GM23338 (cell line): ENCODE measurements around the gene CAPN15. TPM values are rescaled to one million over a fixed set of nuclear protein-coding genes. Genes with fewer than 3 reads are reported as not detected.

Source experiments
- ATAC-seq: fragments of 200-7000 bp; cut with Tn5 transposase; 3 replicates; pipeline ENCODE4 v1.9.1; 2020
- DNase-seq: peaks from one replicate; pipeline ENCODE4 v3.0.0-alpha.2; 2015; ENCODE audit warnings: low spot score
- H2AFZ ChIP-seq: fragments of 200-600 bp; sonication (generic); 2 replicates; pipeline ENCODE4 v1.8.0; 2016; ENCODE audit warnings: antibody characterized with exemption, mild to moderate bottlenecking, moderate library complexity
- H3F3A ChIP-seq: fragments of 200-600 bp; sonication (generic); replicated peaks from 2 replicates; pipeline ENCODE4 v1.8.0; 2017; ENCODE audit warnings: antibody characterized with exemption, mixed run types, low read depth
- H3K27ac ChIP-seq: fragments of 200-600 bp; sonication (generic); 2 replicates; pipeline ENCODE4 v1.6.1; 2016; ENCODE audit warnings: low read depth
- H3K27me3 ChIP-seq: fragments of 200-600 bp; sonication (generic); 2 replicates; pipeline ENCODE4 v1.8.0; 2016; ENCODE audit warnings: mild to moderate bottlenecking, mixed run types, moderate library complexity; ENCODE audit not compliant: insufficient read depth
- H3K36me3 ChIP-seq: fragments of 200-600 bp; sonication (generic); 2 replicates; pipeline ENCODE4 v1.8.0; 2016; ENCODE audit warnings: mild to moderate bottlenecking; ENCODE audit not compliant: insufficient read depth
- H3K4me1 ChIP-seq: fragments of 200-600 bp; sonication (generic); 2 replicates; pipeline ENCODE4 v1.8.0; 2016; ENCODE audit warnings: mild to moderate bottlenecking, moderate library complexity; ENCODE audit not compliant: insufficient read depth
- H3K4me2 ChIP-seq: fragments of 200-600 bp; sonication (generic); 2 replicates; pipeline ENCODE4 v1.7.1; 2017; ENCODE audit warnings: mixed run types
- H3K4me3 ChIP-seq: fragments of 200-600 bp; sonication (generic); 2 replicates; pipeline ENCODE4 v1.6.1; 2016; ENCODE audit warnings: mixed run types
- H3K79me2 ChIP-seq: fragments of 200-600 bp; sonication (generic); replicated peaks from 2 replicates; pipeline ENCODE4 v1.8.0; 2017; ENCODE audit warnings: mild to moderate bottlenecking; ENCODE audit not compliant: insufficient read depth
- H3K9me2 ChIP-seq: fragments of 200-600 bp; sonication (generic); 2 replicates; pipeline ENCODE4 v1.8.0; 2017; ENCODE audit not compliant: insufficient read depth
- H4K20me1 ChIP-seq: fragments of 200-600 bp; sonication (generic); replicated peaks from 2 replicates; pipeline ENCODE4 v1.8.0; 2017; ENCODE audit warnings: mild to moderate bottlenecking; ENCODE audit not compliant: insufficient read depth
- H3K27ac Mint-ChIP-seq: 2 replicates; pipeline ENCODE4 v1.8.0; 2020; ENCODE audit warnings: inconsistent platforms, mild to moderate bottlenecking, moderate library complexity, mixed read lengths
- H3K27me3 Mint-ChIP-seq: 3 replicates; pipeline ENCODE4 v1.8.0; 2022; ENCODE audit warnings: low read depth, mild to moderate bottlenecking, moderate library complexity, mixed read lengths, inconsistent platforms; ENCODE audit not compliant: insufficient read depth, poor library complexity
- H3K36me3 Mint-ChIP-seq: 3 replicates; pipeline ENCODE4 v1.8.0; 2021; ENCODE audit warnings: low read depth, mild to moderate bottlenecking, inconsistent platforms, moderate library complexity, mixed read lengths
- H3K4me1 Mint-ChIP-seq: 3 replicates; pipeline ENCODE4 v1.8.0; 2020; ENCODE audit warnings: mild to moderate bottlenecking, inconsistent platforms, mixed read lengths
- H3K4me3 Mint-ChIP-seq: 3 replicates; pipeline ENCODE4 v1.8.0; 2021; ENCODE audit warnings: moderate library complexity, mild to moderate bottlenecking, inconsistent platforms, mixed read lengths
- H3K9me3 Mint-ChIP-seq: 3 replicates; pipeline ENCODE4 v1.8.0; 2020; ENCODE audit warnings: moderate library complexity, mild to moderate bottlenecking, inconsistent platforms, mixed read lengths
- CREB1 ChIP-seq: fragments of 250-450 bp; sonication (Bioruptor Pico); IDR thresholded peaks from 2 replicates; pipeline ENCODE4 v1.5.0; 2020; ENCODE audit warnings: low read depth, mild to moderate bottlenecking, moderate library complexity
- EZH2phosphoT487 ChIP-seq: fragments of 200-600 bp; sonication (generic); IDR thresholded peaks from one replicate; pipeline ENCODE4 v1.8.1; 2018; ENCODE audit warnings: antibody characterized with exemption; ENCODE audit not compliant: unreplicated experiment
- JUNB ChIP-seq: IDR thresholded peaks from one replicate; pipeline ENCODE4 v1.6.1; 2016; ENCODE audit warnings: antibody characterized with exemption; ENCODE audit not compliant: unreplicated experiment
- POLR2AphosphoS5 ChIP-seq: IDR thresholded peaks from 2 replicates; pipeline ENCODE4 v1.6.1; 2016; ENCODE audit warnings: antibody characterized with exemption, low read depth
- STAT1 ChIP-seq: IDR thresholded peaks from one replicate; pipeline ENCODE4 v1.6.1; 2016; ENCODE audit warnings: antibody characterized with exemption; ENCODE audit not compliant: unreplicated experiment
- ZNF114 ChIP-seq: fragments of 250-450 bp; sonication (Bioruptor Pico); IDR thresholded peaks from 2 replicates; pipeline ENCODE4 v1.5.0; 2020; ENCODE audit warnings: mild to moderate bottlenecking, moderate library complexity
- ZNF331 ChIP-seq: fragments of 250-450 bp; sonication (Bioruptor Pico); IDR thresholded peaks from 2 replicates; pipeline ENCODE4 v1.5.0; 2020; ENCODE audit warnings: low read depth, mild to moderate bottlenecking, moderate library complexity
- polyA plus RNA-seq: library from polyadenylated mRNA; unstranded; fragments of >200 nt; fragmentation: Nextera tagmentation; extraction: Ambion mirVana; gene quantifications from 2 replicates; pipeline ENCODE4 v1.2.1, GENCODE V29; 2016
- total RNA-seq: library from RNA; depleted of rRNA; stranded (reverse); fragments of >200 nt; shearing (Covaris generic); gene quantifications from 2 replicates; pipeline ENCODE4 v1.2.3, GENCODE V29; 2014
- TF ChIP-seq, protein P1 (sequence below): IDR thresholded peaks from one replicate; pipeline ENCODE4 v1.6.1; 2018; ENCODE audit warnings: antibody characterized with exemption; ENCODE audit not compliant: unreplicated experiment
- TF ChIP-seq, protein P2 (sequence below): IDR thresholded peaks from 2 replicates; pipeline ENCODE4 v1.6.1; 2016; ENCODE audit warnings: antibody characterized with exemption

The CAPN15 gene
- total and polyA plus RNA-seq, 2 experiments from 2014 or later = 27.3 to 164 TPM

DNA sequence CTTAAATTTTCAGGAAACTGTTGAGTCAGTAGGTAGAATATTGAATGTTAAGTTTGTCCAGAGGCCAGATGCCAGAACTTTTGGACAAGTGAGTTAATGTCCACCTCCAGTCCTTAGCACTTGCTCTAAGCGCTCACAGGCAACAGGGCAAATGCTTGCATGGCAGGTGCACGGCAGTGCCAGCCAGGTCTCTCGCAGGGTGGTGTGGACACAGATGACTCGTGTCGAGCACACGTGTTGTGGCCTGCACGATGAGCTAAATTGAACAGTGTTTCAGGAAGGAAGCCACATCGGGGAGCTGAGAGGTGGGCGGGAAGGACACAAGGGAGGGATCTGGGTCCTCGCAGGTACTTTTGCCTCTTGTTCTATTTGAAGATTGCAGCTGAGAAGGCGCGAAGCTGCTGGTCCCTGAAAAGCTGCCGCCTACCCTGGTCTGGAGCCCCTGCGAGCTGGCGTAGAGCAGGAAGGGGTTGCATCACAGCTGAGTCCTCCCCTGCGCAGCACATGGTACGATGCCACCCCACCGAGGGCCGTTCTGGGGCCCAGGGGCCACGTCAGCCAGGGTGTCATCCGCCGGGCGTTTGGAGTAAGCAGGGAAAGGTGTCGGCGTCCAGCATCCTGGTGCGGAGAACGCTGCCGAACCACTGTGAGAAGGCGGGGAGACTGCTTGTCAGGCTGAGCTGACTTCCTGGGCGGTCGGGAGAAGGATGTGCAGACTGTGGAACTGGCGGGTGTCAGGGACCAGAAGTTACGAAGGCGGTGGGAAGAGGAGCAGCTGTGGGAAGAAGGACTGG is 68.6 kb downstream of the CAPN15 start:
- Mint-ChIP-seq H3K9me3 (no peaks in the 10 kb centered on the region; the same call in 1 of the 3 replicates), H3K27me3 (peaks cover 17% of the 10 kb centered on the region), H3K36me3 (peaks cover 16% of the 10 kb centered on the region), H3K27ac (no peak overlapping the region), H3K4me3 (no peak overlapping the region; the same call in 2 of the 3 replicates), H3K4me1 (peaks cover 3% of the 10 kb centered on the region)
- H4K20me1 ChIP-seq = peaks cover 15% of the 10 kb centered on the region
- no peak overlapping the region for H2AFZ ChIP-seq
- no peak overlapping the region for H3K4me2 ChIP-seq
- DNase-seq (no peak), ATAC-seq (no peak)
- no peaks in the 10 kb centered on the region for H3K36me3 ChIP-seq
- H3F3A ChIP-seq = 0 out of 2 replicates have a peak, but pooled peaks cover 3% of the 10 kb centered on the region
- H3K4me3 ChIP-seq = no peak overlapping the region
- no peaks in the 10 kb centered on the region for H3K9me2 ChIP-seq
- H3K27ac ChIP-seq = no peak overlapping the region
- no peaks in the 10 kb centered on the region for H3K4me1 ChIP-seq
- H3K79me2 ChIP-seq = peaks cover 30% of the 10 kb centered on the region
- H3K27me3 ChIP-seq = no peaks in the 10 kb centered on the region
- TF ChIP-seq JUNB (no peak), ZNF331 (CRISPR knock-in tag) (no peak), POLR2AphosphoS5 (no peak), STAT1 (no peak), ZNF114 (CRISPR knock-in tag) (no peak), CREB1 (CRISPR knock-in tag) (no peak)
- TF ChIP-seq, protein P1, sequence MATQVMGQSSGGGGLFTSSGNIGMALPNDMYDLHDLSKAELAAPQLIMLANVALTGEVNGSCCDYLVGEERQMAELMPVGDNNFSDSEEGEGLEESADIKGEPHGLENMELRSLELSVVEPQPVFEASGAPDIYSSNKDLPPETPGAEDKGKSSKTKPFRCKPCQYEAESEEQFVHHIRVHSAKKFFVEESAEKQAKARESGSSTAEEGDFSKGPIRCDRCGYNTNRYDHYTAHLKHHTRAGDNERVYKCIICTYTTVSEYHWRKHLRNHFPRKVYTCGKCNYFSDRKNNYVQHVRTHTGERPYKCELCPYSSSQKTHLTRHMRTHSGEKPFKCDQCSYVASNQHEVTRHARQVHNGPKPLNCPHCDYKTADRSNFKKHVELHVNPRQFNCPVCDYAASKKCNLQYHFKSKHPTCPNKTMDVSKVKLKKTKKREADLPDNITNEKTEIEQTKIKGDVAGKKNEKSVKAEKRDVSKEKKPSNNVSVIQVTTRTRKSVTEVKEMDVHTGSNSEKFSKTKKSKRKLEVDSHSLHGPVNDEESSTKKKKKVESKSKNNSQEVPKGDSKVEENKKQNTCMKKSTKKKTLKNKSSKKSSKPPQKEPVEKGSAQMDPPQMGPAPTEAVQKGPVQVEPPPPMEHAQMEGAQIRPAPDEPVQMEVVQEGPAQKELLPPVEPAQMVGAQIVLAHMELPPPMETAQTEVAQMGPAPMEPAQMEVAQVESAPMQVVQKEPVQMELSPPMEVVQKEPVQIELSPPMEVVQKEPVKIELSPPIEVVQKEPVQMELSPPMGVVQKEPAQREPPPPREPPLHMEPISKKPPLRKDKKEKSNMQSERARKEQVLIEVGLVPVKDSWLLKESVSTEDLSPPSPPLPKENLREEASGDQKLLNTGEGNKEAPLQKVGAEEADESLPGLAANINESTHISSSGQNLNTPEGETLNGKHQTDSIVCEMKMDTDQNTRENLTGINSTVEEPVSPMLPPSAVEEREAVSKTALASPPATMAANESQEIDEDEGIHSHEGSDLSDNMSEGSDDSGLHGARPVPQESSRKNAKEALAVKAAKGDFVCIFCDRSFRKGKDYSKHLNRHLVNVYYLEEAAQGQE = no peak

DNA sequence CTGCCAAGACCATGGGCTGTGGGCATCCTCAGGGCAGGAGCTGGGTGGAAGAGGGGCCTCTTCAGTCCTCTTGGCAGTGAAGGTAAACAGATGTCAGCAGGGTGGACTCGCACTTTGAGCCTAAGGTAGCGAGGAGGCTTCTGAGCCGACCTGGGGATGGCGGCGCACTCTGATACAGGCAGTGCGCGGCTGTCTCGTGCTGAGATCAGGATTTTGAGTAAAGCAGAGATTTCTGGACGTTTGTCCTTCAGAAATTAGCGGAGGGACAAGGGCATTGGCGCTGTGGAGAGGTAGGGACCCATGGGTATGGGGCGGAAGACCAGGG is 69.2 kb downstream of the CAPN15 start:
- no peak overlapping the region for H3K4me2 ChIP-seq
- no peak overlapping the region for H2AFZ ChIP-seq
- no peak overlapping the region for H3K4me3 ChIP-seq
- DNase-seq (no peak), ATAC-seq (no peak)
- 0 out of 2 replicates have a peak, but pooled peaks cover 3% of the 10 kb centered on the region for H3F3A ChIP-seq
- Mint-ChIP-seq H3K27ac (no peak overlapping the region), H3K27me3 (peaks cover 18% of the 10 kb centered on the region), H3K36me3 (peaks cover 16% of the 10 kb centered on the region), H3K4me1 (peaks cover 2% of the 10 kb centered on the region; the same call in 1 of the 3 replicates), H3K9me3 (no peaks in the 10 kb centered on the region; the same call in 1 of the 3 replicates), H3K4me3 (no peak overlapping the region)
- no peaks in the 10 kb centered on the region for H3K36me3 ChIP-seq
- no peaks in the 10 kb centered on the region for H3K4me1 ChIP-seq
- H3K9me2 ChIP-seq = no peaks in the 10 kb centered on the region
- no peaks in the 10 kb centered on the region for H3K27me3 ChIP-seq
- H3K79me2 ChIP-seq = peaks cover 32% of the 10 kb centered on the region
- H3K27ac ChIP-seq = no peak overlapping the region
- peaks cover 13% of the 10 kb centered on the region for H4K20me1 ChIP-seq
- TF ChIP-seq, protein P1 = no peak
- TF ChIP-seq, protein P2, sequence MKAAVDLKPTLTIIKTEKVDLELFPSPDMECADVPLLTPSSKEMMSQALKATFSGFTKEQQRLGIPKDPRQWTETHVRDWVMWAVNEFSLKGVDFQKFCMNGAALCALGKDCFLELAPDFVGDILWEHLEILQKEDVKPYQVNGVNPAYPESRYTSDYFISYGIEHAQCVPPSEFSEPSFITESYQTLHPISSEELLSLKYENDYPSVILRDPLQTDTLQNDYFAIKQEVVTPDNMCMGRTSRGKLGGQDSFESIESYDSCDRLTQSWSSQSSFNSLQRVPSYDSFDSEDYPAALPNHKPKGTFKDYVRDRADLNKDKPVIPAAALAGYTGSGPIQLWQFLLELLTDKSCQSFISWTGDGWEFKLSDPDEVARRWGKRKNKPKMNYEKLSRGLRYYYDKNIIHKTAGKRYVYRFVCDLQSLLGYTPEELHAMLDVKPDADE = no peak
- TF ChIP-seq EZH2phosphoT487 = no peak
- no peak for TF ChIP-seq JUNB
- no peak for TF ChIP-seq POLR2AphosphoS5
